Nephron (organoid): ENCODE results near the gene CGREF1.

Source experiments
- H3K27ac Mint-ChIP-seq, 3 experiments: 2 replicates each; pipeline ENCODE4 v1.8.0; 2020; ENCODE audit warnings: mixed read lengths in 3 of 3, mild to moderate bottlenecking in 2 of 3, moderate library complexity in 1 of 3
- H3K27me3 Mint-ChIP-seq: 2 replicates; pipeline ENCODE4 v1.8.0; 2021; ENCODE audit warnings: low read depth, mild to moderate bottlenecking, moderate library complexity, mixed read lengths
- H3K36me3 Mint-ChIP-seq: 2 replicates; pipeline ENCODE4 v1.8.0; 2020; ENCODE audit warnings: low read depth, mixed read lengths
- H3K4me1 Mint-ChIP-seq: 2 replicates; pipeline ENCODE4 v1.8.0; 2020; ENCODE audit warnings: mixed read lengths
- H3K4me3 Mint-ChIP-seq, 3 experiments: 2 replicates each; pipeline ENCODE4 v1.8.0; 2020; ENCODE audit warnings: mild to moderate bottlenecking in 3 of 3, mixed read lengths in 3 of 3, moderate library complexity in 2 of 3
- H3K9me3 Mint-ChIP-seq: 2 replicates; pipeline ENCODE4 v1.8.0; 2020; ENCODE audit warnings: mixed read lengths
- CTCF ChIP-seq, 3 experiments: fragments of 200-600 bp; sonication (generic); IDR thresholded peaks; one replicate each; pipeline ENCODE4 v1.5.0; 2021; ENCODE audit warnings: antibody characterized with exemption in 3 of 3; ENCODE audit not compliant: unreplicated experiment in 3 of 3

The CGREF1 gene

GRCh38 chr2:27130396-27130795 lies 11.5 kb upstream of the CGREF1 start:
- peaks cover 13% of the 10 kb centered on the region for H3K4me1 Mint-ChIP-seq
- H3K27ac Mint-ChIP-seq, result peak overlapping the region in 1 of 3 experiments; percentile 12
- H3K36me3 Mint-ChIP-seq, result peaks cover 31% of the 10 kb centered on the region
- no peak overlapping the region for H3K4me3 Mint-ChIP-seq
- H3K9me3 Mint-ChIP-seq, result no peaks in the 10 kb centered on the region
- no peaks in the 10 kb centered on the region for H3K27me3 Mint-ChIP-seq
- TF ChIP-seq CTCF (IDR thresholded peaks at IDR 0.05; ENCODE audit: unreplicated experiment in 3 of 3), result no peak

- no peak overlapping the region for H3K27ac Mint-ChIP-seq
Measured at GRCh38 chr2:27128668-27129571, 10.0 kb upstream of the CGREF1 start.

DNA sequence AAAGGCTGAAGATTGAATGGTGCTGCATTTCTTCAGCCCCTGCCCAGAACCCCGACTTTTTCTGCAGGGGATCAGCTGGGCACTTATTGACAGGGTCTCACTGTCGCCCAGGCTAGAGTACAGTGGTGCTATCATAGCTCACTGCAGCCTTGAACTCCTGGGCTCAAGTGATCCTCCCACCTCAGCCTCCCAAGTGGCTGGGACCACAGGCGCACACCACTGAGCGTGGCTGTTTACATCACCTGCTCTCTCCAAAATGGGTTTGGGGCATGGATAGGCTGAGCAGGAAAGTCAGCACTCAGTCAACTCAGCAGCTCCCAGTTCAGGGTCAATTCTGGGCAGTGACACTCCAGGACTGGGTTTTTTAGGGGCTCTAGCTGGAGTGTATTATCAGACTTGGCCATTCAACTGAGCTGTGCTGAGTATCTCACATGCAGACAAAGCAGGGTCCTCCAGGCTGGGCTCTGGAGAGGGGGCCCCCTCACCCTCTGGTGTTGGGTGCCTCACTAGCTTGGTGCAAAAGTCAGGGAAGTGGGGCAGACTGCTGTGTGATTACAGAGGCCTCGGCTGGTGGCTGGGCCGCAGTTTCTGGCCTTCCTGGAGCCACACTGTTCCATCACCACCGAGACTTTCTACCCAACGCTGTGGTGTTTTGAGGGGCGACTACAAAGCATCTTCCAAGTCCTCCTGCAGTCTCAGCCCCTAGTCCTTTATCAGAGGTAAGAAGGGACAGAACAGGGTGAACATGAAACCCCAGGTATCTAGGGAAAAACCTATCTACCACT lies 9.1 kb upstream of the CGREF1 start:
- Mint-ChIP-seq H3K9me3 (no peaks in the 10 kb centered on the region), H3K4me3 (no peak overlapping the region), H3K27ac (no peak overlapping the region), H3K4me1 (peaks cover 6% of the 10 kb centered on the region), H3K36me3 (peaks cover 25% of the 10 kb centered on the region), H3K27me3 (peaks cover 4% of the 10 kb centered on the region)
- no peak for TF ChIP-seq CTCF (IDR thresholded peaks at IDR 0.05; ENCODE audit: unreplicated experiment in 3 of 3)

More at GRCh38 chr2:27128668-27129571, 10.0 kb upstream of the CGREF1 start:
- H3K4me3 Mint-ChIP-seq, result peak overlapping the region in 2 of 3 experiments; percentile 26
- H3K4me1 Mint-ChIP-seq, result peaks cover 12% of the 10 kb centered on the region
- H3K36me3 Mint-ChIP-seq, result peaks cover 31% of the 10 kb centered on the region
- no peaks in the 10 kb centered on the region for H3K27me3 Mint-ChIP-seq
- TF ChIP-seq CTCF (IDR thresholded peaks at IDR 0.05; ENCODE audit: unreplicated experiment in 3 of 3), result no peak
- H3K9me3 Mint-ChIP-seq, result no peaks in the 10 kb centered on the region

GRCh38 chr2:27126252-27126710 lies 7.4 kb upstream of the CGREF1 start:
- Mint-ChIP-seq H3K9me3 (no peaks in the 10 kb centered on the region), H3K36me3 (peaks cover 20% of the 10 kb centered on the region), H3K27ac (no peak overlapping the region), H3K4me3 (peak overlapping the region in 1 of 3 experiments; percentile 4), H3K4me1 (peaks cover 6% of the 10 kb centered on the region), H3K27me3 (peaks cover 22% of the 10 kb centered on the region)
- no peak for TF ChIP-seq CTCF (IDR thresholded peaks at IDR 0.05; ENCODE audit: unreplicated experiment in 3 of 3)

- TF ChIP-seq CTCF (IDR thresholded peaks at IDR 0.05; ENCODE audit: unreplicated experiment in 3 of 3), result no peak
- Mint-ChIP-seq H3K9me3 (peaks cover under 1% of the 10 kb centered on the region), H3K4me3 (peak overlapping the region; percentile 31 to 73 (median 63)), H3K36me3 (peaks cover 10% of the 10 kb centered on the region), H3K27ac (peak overlapping the region in 2 of 3 experiments; percentile 18 to 45), H3K4me1 (peaks cover 6% of the 10 kb centered on the region), H3K27me3 (peaks cover 31% of the 10 kb centered on the region)
Measured at GRCh38 chr2:27125104-27125503, 6.2 kb upstream of the CGREF1 start.
